Middle frontal gyrus (tissue), 1 donor: ENCODE results near the gene KCNA2.
A peak's percentile ranks its signal among the peaks of the same experiment; 100 is the strongest.

Source experiments
- DNase-seq: peaks from one replicate; pipeline ENCODE4 v3.0.0-alpha.2; 2015; ENCODE audit warnings: low spot score; ENCODE audit errors: extremely low spot score

KCNA2 gene

DNA sequence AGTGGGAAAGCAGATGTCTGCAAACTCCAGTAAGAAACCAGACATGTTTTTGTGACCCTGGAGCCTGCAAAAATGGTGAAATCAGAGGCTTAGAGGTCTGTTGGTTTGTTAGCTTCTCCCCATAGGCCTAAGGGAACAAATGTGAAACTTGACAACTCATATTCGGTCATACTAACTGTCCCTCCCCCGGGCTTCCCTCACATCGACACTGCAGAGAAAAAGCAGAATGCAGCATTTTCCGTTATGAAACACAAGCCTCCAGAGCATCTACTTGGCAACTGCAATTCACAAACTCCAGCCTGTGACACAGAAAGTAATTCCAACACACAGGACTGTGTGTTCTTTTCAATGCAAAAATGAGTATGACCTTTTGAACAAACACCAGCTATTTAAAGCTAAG is 3.7 kb downstream of the KCNA2 start:
- DNase-seq: peak; percentile 40

DNA sequence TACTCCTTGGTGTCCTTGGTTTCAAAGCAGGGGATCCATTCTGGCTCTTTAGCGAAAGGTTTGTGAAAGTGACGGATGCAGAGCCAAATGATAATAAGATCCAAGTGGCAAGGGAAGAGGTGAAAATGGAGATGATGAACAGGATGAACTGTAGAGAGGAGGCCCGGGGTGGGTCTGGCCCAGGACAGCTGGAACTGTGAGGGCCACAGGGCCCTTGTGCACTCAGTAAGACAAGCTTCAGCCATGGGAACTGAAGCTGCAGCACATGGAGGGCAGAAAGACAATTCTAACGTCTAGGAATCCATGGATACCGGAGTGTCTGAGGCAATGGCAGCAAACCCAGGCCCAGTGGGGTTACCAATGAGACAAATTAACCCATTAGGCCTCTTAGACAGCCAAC is 4.8 kb downstream of the KCNA2 start:
- no peak for DNase-seq

DNA sequence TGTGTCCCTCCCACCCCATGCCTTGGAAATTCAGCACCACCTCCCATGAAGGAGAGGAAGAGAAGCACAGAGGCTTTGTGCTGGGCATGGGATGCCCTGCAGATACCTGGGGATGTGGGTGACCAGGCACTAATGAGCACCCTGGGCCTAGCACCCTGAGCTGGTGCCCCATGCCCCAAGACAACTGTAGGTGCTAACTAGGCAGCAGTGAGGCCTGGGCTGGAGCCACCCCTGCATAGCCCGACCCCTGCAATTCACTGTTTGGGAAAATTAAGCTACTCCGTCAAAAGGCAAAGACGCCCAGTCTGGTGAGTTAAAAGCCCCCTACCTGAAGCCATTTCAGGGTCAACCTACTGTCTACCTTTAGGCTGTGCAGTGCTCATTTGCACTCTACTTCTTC is 5.4 kb downstream of the KCNA2 start:
- no peak for DNase-seq

DNA sequence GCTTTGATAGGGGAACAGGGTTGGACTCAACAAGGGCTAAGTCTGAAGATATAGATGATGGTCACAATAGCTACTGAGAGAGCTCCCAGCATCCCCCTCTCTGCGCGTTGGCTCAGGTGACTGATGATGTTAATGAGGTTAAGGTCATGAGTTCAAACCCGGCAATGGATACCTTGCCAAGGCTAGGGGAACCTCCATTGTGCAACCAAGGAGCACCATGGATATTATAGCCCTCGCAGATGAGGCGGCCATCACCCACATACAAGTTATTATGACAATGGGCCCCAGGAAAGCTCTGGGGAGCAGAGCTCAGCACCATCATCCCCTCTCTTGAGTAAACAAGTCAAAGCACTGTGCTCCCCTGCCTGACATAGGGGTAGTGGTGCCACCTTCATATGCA is 8.2 kb downstream of the KCNA2 start:
- DNase-seq: no peak

DNA sequence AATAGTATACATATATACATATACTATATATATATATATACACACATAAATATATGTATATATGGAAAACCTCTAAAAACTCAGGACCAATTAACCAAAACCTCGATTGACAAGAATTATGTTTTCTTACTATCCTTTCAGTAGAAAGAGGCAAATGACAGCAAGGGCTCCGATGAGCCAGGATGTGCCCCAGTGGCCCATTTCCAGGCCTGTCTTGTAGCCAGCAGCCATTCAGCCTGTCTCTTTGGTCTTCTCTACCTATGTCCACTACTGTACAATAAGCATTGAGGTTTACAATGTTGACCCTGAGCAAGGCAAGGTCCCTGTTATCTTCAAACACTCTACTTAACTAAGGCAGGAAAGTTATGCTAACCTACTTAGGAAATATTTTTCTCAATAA is 9.8 kb downstream of the KCNA2 start:
- no peak for DNase-seq

DNA sequence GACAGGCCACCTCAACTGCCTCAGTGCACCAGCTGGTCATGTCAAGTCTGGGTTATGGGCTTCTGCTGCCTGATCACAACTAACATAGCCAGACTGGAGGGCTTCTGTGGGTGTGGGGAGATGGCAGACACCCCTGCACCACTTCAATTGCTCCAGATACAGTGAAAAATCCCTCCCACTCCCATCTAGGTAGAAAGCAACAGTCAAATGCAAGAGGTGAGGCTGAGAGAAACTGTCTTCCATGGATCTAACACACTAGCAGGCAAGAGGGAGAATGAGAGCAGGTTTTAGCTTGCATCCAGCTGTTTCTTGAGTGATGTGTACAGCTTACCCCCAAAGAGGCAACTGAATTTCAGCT is 10.8 kb downstream of the KCNA2 start:
- no peak for DNase-seq

DNA sequence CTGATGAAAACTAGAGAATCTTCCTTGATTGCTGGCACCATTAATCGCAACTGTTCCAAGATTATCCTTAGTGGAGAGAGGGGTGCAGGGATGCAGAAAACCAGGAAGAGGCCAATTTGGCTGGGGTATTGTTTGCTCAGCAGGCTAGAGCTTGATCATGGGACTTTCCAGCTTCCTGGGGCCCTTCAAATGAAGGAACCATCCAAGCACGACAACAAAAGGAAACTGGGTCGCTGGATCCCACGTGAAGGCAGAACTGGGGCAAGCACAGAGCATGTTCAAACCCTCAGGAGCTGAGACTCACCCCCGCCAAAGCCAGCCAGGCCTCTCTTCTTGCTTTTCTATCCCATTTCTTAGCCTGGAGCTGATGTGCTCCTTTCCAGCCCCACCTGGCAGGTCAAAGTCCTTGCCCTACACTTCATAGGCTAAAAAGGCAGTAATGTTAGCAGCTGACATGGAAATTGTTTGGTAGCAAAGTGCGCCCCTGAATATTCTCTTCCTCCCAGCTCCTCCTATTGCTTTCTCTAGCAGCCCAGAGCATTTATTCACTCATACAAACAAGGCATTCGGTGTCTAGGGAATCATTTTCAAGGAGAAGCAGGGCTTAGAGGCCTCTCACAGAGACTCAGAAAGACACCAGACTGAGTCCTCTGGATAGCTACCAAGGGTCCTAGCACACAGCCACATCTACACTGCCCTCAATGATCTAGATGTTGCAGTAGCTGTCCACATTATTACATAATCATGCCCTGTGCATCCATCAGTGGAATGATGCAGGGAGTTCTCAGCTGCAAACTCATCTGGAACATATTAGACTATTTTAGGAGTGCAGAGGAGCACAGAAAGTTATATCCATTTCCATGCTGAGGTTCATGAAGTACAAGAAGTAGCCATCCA is 11.5 kb downstream of the KCNA2 start:
- peak; percentile 19 for DNase-seq

DNA sequence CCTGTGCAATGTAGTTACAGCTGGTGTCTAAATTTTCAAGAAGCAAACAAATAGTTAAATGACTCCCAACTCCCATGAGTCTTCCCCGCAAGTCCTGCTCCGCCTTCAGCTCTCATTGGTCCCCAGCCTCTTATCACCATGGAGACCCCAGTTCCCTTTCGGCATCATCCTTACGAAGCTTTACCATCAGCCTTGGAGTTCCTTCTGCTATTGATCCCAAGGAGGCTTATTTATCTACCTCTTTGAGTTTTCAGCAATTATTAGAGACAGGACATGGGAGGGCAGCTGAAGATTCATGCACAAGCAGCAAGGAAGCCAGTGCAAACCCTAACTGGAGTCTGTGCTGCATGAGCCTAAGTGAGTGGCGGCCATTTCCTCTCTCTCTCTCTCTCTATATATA is 12.3 kb downstream of the KCNA2 start:
- DNase-seq: no peak

DNA sequence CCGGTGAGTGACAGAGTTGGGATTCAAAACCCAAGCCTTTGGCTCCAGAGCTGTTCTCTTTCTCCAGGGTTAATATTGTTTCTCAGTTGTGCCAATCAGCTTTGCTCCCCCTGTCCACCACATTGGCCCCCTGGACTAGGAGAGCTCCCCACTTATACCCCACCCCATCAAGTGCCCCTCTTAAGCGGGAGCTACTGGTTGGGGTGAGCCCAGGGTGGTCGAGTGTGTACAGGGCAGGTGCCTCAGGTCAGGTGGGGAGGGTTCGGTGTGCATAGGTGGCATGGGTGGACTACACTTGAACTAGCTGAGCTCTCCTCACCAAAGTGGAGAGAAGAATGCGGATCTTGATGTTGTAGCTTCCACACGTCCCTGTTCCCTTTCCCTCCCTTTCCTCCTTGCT is 14.2 kb downstream of the KCNA2 start:
- DNase-seq: no peak

DNA sequence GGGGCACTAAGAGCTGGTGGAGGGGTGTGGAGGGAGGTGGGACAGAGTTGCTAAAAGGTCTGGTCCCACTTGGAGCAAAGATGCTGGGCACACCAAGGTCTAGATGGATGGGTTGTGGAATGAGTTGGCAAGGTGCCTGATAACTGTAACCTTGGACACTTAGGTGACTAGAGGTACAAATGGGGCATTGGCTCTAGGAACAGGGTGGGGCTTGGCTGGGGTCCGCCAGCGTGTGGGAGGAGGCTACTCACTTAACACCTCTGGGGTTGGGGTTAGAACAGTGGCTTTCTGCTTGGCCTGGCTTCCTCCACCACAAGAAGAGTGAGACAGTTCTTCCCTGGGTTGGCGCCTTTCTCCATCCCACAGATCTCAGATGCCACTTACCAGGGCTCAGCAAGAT is 17.2 kb downstream of the KCNA2 start:
- no peak for DNase-seq

DNA sequence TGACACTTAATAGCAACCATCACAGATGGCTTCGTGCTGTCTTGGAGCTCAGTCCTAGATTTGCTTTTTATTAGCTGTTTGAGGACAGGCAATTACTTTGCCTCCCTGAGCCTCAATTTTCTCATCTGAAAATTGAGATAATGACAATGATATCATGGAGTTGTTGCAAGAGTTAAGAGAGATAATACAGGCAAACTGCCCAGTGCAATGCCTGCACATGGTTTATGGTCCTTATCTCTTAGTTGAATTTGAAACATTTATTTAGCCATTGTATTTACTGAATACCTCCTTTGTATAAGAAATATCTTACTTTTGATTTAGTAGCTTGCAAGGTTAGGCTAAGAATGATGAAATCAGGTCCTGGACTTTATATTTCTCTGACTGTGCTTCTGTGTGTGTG is 17.7 kb downstream of the KCNA2 start:
- no peak for DNase-seq

DNA sequence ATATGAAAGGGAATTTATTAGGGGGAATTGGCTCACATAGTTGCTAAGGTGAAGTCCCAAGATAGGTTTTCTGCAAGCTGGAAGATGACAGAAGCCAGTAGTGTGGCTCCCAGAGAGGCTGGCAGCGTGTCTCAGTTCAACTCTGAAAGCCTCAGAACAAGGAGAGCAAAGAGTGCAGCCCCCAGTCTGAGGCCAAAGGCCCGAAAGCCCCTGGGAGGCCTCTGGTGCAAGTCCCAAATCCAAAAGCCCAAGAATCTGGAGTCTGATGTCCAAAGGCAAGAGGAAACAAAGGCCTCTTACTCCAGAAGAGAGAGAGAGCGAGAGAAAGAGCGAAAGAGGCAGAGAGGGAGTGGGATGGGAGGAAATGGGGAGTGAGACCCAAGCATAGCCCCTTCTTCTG is 18.3 kb downstream of the KCNA2 start:
- no peak for DNase-seq

DNA sequence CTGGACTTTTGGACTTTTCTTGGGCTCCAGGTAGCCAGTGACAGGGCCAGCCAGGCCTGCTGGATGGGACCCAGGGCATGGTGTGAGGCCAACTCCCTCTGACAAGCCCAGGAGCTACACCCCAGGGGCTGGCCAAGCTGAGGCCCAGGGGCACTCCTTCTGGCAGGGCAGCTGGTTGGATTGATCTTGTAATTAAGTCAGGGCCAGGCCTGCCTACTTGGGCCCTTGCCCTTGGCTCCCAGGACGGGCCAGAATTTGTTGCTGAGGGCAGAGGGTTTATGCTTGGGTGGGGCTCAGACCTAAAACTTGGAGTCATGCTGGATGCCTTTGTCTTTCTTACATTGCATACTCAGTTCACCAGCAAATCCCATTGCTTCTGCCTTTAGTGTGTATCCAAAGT is 20.7 kb downstream of the KCNA2 start:
- no peak for DNase-seq

DNA sequence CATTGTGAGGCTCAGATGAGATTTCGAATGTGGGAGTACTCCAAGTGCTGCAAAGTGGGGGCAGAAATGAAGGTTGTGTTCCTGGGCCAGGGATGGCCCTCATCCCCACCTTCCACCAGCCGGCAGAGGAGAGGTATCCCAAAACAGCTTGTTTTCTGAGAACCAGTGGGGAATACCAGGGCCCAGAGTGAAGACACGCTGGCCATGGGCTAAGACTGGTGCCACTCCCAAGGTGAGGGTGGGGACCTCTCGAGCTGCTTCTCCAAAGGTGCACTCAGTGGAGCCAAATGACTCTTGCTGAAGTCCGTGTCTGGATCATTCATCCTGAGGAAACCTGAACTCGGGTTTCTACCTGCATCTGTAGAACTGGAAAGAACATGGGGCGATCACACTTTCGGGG is 22.1 kb downstream of the KCNA2 start:
- no peak for DNase-seq

DNA sequence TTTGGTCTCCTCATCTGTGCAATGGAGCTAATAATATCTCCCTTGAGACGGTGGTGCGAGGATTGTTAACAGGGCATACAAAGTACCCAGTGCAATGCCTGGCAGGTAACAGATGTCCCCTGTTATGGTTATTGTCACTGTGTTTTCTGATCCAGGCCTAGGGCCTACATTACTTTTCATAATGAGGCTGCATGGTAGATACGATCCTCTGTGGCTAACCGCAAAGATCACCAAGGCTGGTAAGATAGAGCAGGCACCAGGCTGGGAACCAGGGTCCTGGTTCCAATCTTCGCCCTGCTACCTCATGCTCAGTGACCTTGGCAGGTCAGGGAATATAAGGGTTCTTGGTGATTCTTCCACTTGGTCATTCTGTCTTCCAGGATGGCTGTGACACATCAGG is 22.7 kb downstream of the KCNA2 start:
- no peak for DNase-seq

DNA sequence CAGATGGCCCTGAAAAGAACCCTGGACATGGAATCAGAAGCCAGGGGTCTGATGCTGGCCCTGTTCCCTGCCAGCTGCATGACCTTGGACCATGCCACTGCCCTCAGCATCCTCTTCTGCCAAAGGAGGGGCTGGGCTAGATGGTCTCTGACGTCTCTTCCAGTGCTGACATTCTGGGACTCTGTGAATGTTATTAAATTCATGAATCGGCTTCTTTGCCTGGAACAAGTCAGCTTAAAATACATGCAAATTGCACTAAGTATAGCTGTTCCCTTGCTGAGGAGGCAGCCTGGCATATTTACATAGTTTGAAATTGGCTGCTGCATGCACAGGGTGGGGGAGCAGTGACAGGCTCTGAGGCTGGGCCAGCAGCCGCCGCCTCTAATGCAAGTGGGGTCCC is 23.8 kb downstream of the KCNA2 start:
- peak; percentile 28 for DNase-seq

DNA sequence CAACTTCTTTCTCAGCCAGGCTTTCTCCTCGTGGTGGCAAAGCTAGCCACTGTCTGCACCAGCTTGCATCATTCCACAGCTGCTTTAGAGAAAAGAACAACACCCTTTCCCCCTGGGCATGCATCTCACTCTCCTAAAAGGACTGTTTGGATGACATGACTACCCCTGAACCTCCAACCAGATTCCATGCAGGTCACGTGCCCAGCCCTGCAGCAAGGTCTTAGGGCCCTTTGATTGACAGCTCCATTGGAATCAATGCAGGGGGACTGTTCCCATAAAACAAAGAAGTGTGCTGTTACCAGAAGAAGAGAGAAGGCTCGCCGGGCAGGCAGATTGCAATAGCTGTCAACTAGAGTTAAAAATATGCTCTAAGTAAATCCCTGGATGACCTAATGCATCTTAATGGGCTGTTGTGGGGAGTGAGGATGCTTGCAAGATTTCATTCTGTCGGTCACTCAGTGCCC is 24.4 kb downstream of the KCNA2 start:
- DNase-seq: peak; percentile 74

DNA sequence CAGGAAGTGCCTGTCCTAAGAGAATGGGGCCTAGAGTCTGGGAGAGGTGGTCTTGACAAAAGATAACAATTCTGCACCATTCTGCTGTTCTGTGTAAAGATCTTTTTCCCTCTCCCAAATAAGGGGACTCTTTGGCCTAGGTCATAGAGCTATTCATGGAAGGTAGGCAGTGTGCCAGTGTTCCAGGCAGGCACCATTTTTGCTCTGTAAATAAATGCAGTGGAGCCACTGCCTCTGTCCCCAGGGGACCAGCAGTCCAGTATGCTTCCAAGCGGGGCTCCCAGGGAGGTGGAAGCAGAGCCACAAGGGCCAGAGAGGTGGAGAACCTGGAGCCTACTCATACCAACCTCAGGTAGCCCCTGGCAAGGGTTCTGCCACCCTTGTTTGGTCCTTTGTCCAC is 25.9 kb downstream of the KCNA2 start:
- no peak for DNase-seq

DNA sequence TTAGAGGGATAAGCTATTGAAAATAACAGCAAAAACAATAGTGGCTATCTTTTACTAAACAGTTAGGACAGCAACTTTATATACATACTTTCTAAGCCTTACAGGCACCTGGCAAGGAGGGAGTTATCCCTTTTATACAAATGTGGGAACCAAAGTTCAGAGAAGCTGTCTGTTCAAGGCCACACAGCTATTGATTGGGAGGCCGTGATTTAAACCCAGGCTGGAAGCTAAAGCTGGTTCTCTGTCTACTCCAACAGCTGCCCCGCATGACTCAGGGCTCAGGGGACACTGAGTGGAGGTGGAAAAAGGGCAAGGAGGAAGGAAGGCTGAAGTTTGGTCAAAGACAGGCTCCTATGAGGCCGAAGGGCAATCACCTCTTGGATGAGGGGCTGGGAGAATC is 26.7 kb downstream of the KCNA2 start:
- no peak for DNase-seq

DNA sequence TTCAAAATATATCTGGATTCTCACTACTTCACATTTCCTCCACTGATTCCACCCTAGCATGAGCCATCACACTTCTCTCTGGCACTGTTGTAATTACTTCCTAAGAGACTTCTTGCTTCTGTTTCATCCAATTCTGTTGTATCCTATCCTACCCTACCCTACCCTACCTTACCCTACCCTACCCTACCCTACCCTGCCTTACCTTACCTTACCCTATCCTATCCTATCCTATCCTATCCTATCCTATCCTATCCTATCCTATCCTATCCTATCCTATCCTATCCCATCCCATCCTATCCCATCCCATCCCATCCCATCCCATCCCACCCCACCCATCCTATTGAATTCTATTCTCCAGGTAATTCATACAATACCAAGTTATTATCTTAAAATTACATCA is 29.7 kb downstream of the KCNA2 start:
- no peak for DNase-seq

DNA sequence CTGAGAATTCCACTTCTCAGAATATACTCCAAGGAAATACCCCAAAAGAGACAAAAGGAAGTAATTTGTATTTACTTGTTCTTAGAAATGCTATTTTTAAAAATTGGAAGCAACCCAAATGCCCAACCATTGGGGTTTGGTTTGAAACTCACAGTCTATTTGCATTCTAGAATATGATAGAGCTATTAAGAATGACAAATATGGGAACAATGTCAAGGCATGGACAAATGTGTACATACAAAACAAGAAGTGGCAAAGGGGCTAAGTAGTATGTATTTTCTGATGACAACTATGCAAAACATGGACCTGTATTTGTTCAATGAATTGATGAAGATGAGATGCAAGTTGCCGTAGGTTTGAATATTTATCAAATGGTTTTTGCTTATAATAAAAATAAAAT is 32.8 kb downstream of the KCNA2 start:
- no peak for DNase-seq

DNA sequence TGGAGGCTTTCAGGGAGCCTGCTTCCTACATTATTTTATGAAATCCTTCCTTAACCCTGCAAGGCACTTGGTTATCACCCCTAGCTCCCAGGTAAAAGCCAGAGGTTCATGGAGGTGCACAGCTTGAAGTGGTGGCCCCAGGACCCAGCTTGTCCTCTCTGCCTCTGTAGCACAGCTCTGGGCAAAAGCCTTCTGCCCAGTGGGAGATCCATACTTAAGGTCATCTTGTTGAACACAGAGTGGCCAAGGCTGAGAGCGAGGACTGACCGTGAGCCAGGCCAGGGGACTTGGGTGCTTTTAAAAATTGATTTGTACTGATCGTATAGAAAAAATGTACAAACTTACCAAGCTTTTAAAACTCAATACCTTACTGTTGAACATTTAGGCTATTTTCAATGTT is 33.4 kb downstream of the KCNA2 start:
- DNase-seq: no peak

DNA sequence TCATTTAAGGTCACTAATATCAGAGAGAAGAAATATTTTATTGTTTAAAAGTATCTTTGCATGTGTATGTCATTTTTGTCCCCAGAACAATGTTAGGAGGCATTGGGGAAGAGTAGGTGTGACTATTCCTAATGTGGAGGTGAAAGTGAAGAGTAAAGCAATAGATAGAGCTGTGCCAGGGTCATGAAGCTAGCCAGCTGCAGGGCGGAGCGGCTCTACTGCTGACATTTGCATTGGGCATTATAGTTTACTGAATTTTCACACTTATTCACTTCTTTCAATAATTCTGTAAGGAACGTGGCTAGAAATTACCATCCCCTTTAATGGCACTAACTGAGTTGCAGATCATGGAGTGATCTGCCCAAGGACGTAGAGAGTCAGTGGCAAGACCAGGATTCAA is 35.3 kb downstream of the KCNA2 start:
- DNase-seq: no peak

DNA sequence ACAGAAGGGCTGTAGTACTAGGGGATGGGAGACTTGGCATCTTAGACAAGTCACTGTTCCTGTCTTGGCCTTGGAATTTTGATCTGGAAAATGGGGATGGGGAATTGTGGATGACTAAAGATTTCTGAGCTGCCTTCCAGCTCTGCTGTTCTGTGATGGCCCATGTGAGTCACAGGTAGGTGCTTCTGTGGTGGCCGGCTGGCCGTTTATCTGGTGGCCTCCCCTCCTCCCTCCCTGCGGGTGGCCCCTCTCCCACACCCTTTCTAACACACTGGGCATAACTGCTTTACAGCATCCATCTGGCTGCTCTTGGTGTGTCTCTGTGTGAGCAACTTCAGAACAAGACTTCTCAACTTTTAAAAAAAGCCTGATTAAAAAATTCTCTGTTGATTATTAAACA is 35.9 kb downstream of the KCNA2 start:
- DNase-seq: no peak
